ENCODE measurements around the gene TGM5. TPM values are rescaled to one million over a fixed set of nuclear protein-coding genes. Genes with fewer than 3 reads are reported as not detected.
"Not testable (repeated sequence)": the region's sequence is repeated elsewhere in the genome, so short reads cannot be mapped to it uniquely, and the experiment has no call there.

Gene TGM5, protein sequence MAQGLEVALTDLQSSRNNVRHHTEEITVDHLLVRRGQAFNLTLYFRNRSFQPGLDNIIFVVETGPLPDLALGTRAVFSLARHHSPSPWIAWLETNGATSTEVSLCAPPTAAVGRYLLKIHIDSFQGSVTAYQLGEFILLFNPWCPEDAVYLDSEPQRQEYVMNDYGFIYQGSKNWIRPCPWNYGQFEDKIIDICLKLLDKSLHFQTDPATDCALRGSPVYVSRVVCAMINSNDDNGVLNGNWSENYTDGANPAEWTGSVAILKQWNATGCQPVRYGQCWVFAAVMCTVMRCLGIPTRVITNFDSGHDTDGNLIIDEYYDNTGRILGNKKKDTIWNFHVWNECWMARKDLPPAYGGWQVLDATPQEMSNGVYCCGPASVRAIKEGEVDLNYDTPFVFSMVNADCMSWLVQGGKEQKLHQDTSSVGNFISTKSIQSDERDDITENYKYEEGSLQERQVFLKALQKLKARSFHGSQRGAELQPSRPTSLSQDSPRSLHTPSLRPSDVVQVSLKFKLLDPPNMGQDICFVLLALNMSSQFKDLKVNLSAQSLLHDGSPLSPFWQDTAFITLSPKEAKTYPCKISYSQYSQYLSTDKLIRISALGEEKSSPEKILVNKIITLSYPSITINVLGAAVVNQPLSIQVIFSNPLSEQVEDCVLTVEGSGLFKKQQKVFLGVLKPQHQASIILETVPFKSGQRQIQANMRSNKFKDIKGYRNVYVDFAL
- total RNA-seq: not detected in 2 replicates

DNA sequence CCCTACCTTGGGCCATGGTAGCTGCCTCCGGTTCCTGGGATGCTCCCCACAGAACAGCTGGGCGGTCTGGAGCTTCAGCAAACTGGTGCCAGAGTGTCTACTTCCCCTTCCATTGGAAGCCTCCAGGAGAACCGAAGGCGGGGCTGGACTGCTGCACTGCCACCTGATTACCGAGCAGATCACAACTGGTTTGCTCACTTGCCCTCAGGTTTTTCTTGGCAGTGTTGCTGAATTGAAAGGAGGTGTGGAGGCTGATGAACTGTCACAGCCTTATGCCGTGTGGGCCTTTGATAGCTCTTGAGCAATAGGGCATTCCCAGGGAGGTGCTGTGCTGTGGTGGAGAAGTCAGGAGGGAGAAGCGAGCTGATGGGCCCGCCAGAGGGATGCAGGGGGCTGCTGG is at the start of gene TGM5:
Gene TGM5 (minus strand): TSS at position 95 of the 400 bp plus-strand sequence. CDS start 79 bp downstream, at position 16.
- DNase-seq (ENCODE audit: low read depth in 2 of 2): no peak

DNA sequence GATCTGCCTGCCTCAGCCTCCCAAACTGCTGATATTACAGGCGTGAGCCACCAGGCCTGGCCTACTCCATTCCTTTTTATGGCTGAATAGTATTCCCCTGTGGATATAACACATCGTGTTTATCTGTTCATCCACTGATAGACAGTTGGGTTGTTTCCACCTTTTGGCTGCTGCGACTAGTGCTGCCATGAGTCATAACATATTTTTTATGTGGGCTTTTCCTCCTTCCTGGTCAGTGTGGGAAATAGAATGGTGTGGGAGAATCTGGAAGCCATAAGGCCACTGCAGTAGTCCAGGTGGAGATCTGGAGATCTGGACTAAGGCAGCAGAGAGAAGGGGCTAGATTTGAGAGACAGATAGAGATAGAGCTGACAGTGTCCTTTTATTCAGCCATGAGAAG is 47.4 kb upstream of the TGM5 start:
- no peak for DNase-seq (ENCODE audit: low read depth in 2 of 2)

DNA sequence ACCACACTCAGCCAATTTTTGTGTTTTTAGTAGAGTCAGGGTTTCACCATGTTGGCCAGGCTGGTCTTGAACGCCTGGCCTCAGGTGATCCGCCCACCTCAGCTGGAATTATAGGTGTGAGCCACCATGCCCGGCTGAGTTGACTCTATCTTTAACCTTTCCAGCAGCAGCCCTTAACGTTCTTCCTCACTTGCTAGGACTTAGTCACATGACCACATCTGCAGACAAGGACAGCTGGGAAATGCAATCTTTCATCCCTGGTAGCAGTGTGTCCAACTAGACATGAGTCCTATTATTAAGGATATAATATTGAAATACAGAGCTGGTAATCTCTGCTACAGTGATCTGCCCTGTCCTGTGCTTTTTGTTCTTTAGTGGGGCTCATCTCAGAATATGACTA is 45.6 kb upstream of the TGM5 start:
- no peak for DNase-seq (ENCODE audit: low read depth in 2 of 2)

DNA sequence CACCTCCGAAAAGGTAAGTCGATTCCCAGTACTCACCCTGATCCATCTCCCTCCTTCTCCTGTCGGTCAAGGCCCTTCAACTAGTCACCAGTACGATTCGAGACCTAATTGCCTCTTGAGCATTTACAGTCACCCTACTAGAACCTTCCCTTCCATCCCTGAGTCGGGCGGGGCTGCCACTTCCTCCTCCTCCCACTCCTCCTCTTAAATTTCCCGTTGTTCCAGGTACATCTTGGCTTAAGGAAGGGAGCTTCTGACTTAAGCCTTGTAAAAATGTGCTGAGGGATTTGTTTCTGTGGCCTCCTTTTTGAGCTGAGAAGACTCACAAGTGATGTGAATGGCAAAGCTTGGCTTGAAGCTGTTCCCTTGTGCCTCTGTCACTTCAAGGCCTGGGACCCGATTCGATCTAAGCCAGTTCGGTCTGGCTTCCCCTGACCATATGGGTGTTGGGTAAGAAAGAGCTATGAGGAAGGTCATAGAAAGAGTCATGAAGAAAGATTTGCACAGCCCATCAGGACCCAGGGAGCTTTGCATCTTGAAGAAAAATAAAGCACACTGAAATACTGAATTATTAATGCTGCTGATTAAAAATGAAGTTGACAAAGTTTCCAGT is 35.6 kb upstream of the TGM5 start, which contains the start of gene TGM7:
Gene TGM7 (minus strand): TSS at position 51 of the 613 bp plus-strand sequence.
- DNase-seq (ENCODE audit: low read depth in 2 of 2): no peak

DNA sequence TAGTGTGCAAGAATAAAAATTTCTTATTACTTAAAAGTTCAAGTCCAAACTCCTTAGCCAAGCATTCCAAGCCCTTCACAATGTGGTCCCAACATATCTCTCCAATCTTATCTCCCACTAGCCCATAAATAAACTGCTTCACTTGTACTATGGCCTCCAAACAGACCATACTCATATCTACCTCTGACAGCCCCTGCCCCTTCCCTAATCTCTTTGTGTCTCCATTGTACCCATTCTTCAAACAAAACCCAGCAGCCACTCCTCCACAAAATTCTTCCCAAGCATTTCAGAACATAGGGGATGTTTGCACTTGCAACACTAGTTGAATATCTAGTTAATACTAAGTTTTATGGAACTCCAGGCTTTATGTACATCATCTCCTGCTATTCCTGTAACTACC is 33.2 kb upstream of the TGM5 start:
- DNase-seq (ENCODE audit: low read depth in 2 of 2): no peak

DNA sequence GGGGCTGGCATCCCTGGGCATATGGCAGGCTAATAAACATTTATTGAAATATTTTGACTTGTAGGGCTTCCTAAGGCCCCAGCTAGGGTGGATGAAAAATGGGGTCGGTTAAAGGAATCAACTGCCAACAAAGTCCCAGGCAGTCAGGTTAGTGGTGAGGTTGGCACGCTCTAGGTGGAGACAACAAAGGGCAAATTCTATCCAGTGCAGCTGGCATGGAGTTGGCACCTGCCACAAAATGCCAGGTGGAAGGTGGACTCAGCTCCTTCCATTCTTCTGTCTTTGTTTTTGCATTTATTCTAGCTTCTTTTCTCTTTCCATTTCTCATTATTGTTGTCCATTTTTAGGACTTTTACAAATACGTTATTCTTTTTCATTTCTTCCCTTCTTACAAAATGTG is 32.7 kb upstream of the TGM5 start:
- no peak for DNase-seq (ENCODE audit: low read depth in 2 of 2)

DNA sequence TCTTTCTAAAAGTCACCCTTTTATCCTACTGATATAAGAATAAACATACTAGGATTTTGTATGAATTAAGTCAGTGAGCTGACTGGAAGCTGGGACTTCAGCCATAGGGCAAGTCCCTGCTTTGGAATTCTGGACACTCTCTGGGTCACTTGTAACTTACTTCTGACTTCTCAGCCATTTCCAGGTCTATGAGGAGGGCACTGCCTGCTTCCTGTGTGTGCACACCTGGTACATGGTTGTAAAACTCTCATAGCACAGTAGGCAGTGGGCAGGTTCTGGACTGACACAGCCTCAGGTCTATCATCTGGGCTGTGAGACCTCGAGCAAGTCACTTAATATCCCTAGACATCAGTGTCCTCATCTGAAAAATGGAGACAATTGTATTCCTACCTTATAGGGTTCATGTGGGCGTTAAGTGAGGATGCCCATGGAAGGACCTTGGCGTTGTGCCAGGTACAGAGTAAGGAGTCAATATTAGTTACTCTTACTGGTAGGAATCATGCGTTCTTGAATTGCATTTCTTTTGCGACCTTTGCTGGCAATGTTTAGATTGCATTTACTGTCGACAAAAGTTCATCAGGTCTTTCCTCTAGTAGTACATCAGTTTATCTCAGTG is 27.5 kb upstream of the TGM5 start:
- no peak for DNase-seq (ENCODE audit: low read depth in 2 of 2)

DNA sequence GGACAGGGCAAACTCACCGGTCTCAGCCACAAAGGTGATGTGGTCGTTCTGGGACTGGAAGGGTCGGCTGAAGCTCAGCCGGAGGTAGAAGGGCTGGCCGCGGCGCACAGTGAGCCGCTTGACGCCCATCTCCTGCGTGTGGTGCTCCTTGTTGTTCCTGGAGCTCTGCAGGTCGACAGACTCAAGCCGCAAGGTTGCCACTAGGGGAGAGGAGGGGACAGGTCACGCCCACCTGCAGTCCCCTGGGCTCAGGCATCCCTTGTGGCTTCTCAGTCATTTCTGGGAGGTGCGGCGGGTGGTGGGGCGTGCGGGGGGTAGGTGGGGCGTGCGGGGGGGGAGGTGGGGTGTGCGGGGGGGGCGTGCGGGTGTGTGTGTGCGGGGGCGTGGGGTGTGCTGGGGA is 26.7 kb upstream of the TGM5 start:
- DNase-seq (ENCODE audit: low read depth in 2 of 2): no peak

DNA sequence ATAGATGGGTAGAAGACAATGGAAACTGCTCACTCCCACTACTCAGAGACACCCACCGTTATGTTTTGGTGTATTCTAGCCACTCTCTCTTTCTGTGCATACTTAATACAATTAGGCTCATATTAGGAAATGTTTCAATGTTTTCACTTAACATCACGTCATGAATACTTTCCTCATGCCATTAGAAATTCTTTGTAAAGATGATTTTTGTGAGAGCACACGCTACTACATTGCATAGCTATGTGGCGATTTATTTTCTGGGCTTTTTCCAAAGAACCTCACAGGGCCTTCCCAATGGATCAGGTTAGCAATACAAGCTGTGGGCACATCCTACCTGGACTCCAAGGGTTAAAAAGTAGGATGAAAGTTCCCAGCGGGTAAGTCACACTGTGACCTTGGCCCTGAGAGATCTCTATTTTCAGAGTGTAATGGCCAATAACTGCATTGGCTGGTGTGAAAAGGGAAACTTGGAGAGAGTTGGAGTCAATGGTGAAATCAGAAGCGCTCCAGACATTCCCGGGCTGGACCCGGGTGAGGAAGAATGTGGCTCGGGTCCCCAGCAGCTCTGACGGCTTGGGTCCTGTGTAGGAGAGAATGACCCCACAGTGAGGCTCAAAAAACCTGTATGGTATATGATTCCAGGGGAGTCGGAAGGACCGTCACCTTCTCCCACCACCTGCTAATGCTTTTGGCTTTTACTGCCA is 25.8 kb upstream of the TGM5 start:
- no peak for DNase-seq (ENCODE audit: low read depth in 2 of 2)

DNA sequence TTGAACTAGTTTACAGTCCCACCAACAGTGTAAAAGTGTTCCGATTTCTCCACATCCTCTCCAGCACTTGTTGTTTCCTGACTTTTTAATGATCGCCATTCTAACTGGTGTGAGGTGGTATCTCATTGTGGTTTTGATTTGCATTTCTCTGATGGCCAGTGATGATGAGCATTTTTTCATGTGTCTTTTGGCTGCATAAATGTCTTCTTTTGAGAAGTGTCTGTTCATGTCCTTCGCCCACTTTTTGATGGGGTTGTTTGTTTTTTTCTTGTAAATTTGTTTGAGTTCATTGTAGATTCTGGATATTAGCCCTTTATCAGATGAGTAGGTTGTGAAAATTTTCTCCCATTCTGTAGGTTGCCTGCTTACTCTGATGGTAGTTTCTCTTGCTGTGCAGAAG is 22.9 kb upstream of the TGM5 start:
- not testable (repeated sequence) for DNase-seq (ENCODE audit: low read depth in 2 of 2)

DNA sequence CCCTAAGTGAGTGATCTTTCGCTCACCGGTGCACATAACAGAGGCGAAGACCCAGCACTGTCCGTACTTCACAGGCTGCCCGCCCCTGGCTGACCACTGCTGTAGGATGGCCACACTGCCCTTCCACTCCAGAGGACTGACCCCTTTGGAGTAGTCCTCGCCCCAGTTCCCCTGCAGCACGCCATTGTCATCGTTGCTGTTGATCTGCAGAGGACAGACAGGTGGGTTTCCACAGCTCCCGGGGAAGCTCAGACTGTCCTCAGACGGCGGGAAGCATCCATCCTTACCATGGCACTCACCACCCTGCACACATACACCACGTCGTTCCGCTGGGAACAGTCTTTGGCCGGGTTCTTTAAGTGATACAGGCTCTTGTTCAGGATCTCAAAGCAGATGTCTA is 20.5 kb upstream of the TGM5 start:
- no peak for DNase-seq (ENCODE audit: low read depth in 2 of 2)

DNA sequence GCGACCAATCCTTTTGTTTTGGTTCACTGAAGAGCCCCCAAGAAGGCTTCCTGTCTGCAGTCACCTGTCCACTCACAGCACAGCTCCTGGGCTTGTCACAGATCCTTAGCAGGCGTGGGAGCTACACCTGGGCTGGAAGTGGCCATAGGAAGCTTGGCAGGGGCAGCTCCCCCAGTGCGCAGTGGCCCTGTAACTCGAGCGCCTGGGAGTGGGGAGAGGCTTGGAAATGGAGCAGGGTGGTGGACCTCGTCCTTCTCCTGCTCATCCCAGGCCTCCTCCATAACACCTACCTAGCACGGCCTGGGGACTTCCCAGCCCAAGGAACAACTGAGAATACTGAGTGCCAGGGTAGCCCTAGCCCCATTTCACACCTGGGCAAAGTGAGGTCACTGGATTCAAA is 19.3 kb upstream of the TGM5 start:
- DNase-seq (ENCODE audit: low read depth in 2 of 2): no peak

DNA sequence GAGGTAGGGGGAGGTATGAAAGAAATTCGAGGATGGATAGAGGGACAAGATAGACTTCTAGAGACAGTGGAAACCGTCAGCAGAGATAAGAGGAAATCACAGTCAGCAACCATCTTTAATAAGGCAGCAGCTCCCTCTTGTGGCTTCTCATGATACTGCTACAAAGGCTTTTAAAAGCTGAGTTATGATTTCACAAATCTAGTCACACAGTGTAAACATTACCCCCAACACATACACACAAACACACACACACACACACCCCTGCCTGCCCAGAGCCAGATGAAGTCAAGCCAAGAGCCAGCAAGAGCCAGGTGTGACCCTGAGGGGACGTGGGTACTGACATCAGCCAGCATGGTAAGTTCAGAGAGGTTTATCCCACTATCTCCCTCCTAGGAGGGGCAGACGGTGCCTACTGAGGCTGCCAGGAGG is 18.9 kb upstream of the TGM5 start:
- DNase-seq (ENCODE audit: low read depth in 2 of 2): peak; percentile 63 to 69

DNA sequence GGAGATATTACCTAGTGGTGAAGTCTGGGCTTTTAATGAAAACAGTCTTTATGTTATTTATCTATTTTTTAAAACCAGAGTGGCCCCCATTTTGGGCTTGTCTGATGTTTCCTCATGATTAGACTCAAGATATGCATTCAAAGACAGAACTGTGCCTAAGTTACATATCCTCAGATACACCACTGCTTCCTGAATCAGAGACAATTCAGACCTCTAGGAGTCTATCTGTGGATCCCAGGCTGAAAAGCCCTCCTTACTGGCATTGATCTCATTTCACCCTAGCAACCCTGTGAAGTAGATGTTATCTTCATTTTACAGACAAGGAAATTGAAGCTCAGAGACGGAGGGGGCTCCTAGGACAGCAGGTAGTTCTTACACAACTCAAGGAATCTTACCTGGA is 16.8 kb upstream of the TGM5 start:
- no peak for DNase-seq (ENCODE audit: low read depth in 2 of 2)

DNA sequence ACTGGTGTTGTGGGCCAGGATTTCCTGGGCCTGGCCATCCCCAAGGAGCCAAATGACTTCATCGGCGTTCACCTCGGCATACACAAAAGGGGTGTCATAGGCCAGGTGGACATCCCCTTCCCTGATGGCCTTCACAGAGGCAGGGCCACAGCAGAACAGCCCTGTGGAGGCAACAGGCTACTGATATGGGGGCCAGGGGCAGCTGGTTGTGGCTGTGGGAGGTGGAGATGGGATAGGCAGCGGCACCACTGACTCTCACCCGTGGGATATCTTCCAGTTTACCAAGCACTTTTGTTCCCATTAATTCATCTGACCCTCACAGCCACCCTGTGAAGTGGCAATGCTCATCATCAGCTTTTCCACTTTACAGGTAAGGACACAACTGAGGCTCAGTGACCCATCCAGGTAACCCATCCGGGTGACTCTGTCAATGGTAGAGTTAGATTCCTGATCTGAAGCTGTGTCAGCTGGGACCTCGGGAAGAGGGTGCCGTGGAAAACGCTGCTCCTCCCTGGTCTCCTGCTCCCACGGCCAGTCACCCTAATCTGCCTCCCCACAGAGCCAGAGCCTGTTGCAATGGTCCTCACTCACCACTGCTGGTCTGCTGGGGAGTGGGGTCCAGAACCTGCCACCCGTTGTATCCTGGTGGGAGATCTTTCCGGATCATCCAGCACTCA is 15.3 kb upstream of the TGM5 start:
- no peak for DNase-seq (ENCODE audit: low read depth in 2 of 2)

DNA sequence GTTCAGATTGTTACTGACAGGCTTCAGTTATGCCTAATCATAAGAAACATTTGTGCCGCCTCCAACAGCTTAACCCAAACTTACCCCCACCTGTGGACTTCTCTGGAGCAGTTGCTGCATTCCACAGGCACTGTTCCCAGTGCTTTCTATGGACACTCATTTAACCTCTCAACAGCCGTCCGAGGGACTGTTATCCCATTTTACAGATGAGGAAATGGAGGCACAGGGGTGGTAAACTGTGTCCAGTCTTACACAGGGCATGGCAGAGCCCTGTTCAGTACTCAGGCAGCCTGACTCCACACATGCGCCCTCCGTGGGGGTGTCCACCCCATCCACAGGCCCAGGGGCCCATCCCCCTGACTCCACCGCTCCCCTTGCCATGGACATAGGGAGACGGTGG is 14.3 kb upstream of the TGM5 start:
- DNase-seq (ENCODE audit: low read depth in 2 of 2): no peak

DNA sequence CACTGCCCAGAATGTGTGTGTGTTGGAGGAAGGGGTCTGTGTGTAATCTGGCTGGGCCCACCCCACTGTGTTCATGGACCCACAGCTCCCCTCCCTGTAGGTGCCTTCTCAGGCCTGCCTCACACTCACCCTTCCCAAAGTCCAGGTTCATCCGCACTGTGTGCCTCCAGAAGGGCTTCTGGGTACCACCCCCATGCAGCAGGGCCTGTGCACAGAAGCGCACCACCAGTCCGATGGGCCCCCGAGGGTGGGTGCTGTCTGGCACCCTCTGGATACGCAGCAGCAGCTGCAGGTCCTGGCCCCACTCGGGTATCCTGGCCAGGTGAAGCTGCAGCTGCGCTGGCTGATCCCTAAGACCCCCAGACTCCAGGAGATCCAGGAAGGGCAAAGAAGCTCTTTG is 12.8 kb upstream of the TGM5 start:
- no peak for DNase-seq (ENCODE audit: low read depth in 2 of 2)

DNA sequence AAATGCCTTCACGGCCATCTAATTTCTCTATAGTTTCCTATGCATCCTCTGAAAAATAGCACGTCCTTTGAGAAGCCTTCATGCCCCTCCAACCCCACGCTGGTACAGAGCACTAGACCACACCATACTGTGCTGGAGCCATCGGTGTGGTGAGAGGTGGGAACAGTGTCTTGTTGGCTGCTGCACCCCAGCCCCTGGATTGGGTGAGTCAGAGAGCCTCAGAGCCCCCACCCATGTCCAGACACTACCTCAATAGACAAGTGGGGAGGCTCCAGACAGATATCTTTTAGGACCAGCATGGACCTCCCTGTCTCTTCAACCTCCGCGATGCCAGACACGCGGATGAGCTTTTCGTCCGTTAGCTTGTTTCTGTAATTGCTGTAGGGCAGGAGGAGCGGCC is 12.1 kb upstream of the TGM5 start:
- DNase-seq (ENCODE audit: low read depth in 2 of 2): no peak

DNA sequence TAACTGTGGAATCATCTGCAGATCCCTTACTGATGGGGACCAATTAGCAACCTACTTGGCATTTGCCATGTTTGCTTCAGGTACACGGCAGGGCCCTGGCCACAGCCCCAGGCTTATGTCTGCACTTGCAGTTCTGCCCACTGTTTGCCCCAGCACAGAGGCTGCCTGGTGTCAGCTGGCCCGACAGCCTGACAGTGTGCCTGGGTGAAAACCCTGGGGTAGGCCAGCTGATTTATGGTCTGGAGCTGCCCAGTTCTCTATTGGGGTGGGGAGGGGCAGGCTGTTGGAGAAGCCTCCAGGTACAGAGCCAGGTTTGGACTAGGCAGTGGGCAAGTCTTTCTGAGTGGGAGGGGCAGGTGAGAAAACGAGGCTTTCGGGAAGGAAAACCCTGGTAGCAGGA is 11.2 kb upstream of the TGM5 start:
- DNase-seq (ENCODE audit: low read depth in 2 of 2): no peak

DNA sequence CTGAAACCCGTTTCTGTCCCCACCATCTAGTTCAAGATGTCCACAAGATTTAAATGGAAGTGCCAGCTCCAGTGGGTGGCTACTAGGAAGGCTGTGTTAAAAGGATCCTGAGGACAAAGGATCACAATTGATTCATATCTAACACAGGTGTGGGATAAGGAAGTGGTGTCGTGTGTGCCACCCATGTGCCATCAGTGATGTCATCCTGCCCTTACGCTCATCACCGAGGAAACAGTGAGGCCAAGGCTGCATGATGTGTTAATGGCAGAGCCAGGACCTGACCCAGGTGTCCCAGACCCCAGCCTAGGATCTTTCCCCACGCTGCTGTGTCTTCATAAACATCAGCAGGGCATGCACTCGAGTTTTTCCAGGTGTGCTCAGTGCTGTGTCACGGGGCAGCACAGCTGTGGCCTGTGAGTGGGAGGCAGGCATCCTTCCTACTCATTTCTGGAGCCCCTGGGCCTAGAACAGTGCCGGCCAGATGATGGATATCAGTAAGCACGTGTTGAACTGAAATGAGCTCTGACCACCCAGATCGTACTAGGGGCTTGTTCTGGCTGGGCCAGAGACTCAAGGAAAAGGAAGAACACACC is 10.6 kb upstream of the TGM5 start:
- no peak for DNase-seq (ENCODE audit: low read depth in 2 of 2)

Data from dermis microvascular lymphatic vessel endothelial cell (primary cell).